Ishikawa (cell line): ENCODE measurements around the gene DPYSL4.

Experiments used
- CEBPB ChIP-seq: IDR thresholded peaks from 2 replicates; pipeline ENCODE4 v1.6.1; 2012
- CREB1 ChIP-seq: IDR thresholded peaks from 2 replicates; pipeline ENCODE4 v1.6.1; 2012; ENCODE audit warnings: low read depth
- EGR1 ChIP-seq: IDR thresholded peaks from 2 replicates; pipeline ENCODE4 v1.6.1; 2012
- EP300 ChIP-seq: IDR thresholded peaks from 2 replicates; pipeline ENCODE4 v1.6.1; 2012; ENCODE audit warnings: borderline replicate concordance
- FOXM1 ChIP-seq: IDR thresholded peaks from 2 replicates; pipeline ENCODE4 v1.6.1; 2012; ENCODE audit warnings: low read depth, borderline replicate concordance
- NFIC ChIP-seq: IDR thresholded peaks from 2 replicates; pipeline ENCODE4 v1.6.1; 2012
- RAD21 ChIP-seq: IDR thresholded peaks from 2 replicates; pipeline ENCODE4 v1.6.1; 2012; ENCODE audit warnings: low read depth
- TAF1 ChIP-seq: IDR thresholded peaks from 2 replicates; pipeline ENCODE4 v1.6.1; 2012; ENCODE audit warnings: low read depth, mild to moderate bottlenecking
- TCF12 ChIP-seq: IDR thresholded peaks from 2 replicates; pipeline ENCODE4 v1.6.1; 2012; ENCODE audit warnings: low read depth
- TEAD4 ChIP-seq: IDR thresholded peaks from 2 replicates; pipeline ENCODE4 v1.6.1; 2012
- YY1 ChIP-seq: IDR thresholded peaks from 2 replicates; pipeline ENCODE4 v1.6.1; 2012; ENCODE audit warnings: low read depth
- ZBTB7A ChIP-seq: IDR thresholded peaks from 2 replicates; pipeline ENCODE4 v1.6.1; 2012; ENCODE audit warnings: low read depth
- TF ChIP-seq, protein P1 (sequence below): IDR thresholded peaks from 2 replicates; pipeline ENCODE4 v1.6.1; 2012; ENCODE audit warnings: low read depth, mild to moderate bottlenecking
- TF ChIP-seq, protein P2 (sequence below): IDR thresholded peaks from 2 replicates; pipeline ENCODE4 v1.6.1; 2012
- TF ChIP-seq, protein P3 (sequence below): IDR thresholded peaks from 2 replicates; pipeline ENCODE4 v1.6.1; 2012

DPYSL4 gene

DNA sequence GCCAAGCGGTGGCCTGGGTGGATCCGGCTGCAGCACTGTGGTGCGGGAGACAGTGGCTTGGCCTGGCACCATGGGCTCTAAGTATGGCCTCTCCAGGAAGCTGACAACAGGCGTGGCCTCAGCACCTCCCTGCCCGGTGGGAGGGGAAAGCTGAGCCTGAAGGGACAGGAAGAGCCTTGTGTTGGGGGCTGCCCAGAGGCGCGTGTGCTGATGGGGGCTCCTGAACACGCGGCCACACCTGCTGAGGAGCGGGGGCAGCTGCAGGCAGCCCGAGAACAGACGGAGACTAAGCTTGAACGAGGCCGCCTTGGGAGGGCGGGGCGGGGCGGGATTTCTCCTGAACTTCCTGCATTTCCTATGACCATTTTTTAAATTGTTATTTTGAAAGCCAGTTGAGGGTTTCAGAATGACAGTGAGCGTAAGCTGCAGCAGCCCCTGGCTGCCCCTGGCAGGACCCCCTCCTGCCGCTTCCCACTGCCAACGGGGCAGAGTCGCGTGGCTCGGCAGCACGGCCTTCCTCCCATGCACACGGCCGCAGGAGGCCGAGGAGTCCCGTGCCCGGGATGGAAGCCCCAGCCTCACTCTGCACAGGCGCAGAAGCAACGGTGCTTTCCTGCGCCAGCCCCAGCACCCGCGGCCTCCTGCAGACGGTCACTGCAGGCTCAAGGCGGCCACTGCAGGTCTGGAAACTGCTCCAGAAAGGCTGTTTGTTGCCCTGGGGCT, 43.2 kb downstream of the DPYSL4 start:
- no peak for TF ChIP-seq NFIC
- TF ChIP-seq EP300: no peak
- no peak for TF ChIP-seq YY1
- TF ChIP-seq RAD21: no peak
- no peak for TF ChIP-seq TAF1
- TF ChIP-seq, protein P1, sequence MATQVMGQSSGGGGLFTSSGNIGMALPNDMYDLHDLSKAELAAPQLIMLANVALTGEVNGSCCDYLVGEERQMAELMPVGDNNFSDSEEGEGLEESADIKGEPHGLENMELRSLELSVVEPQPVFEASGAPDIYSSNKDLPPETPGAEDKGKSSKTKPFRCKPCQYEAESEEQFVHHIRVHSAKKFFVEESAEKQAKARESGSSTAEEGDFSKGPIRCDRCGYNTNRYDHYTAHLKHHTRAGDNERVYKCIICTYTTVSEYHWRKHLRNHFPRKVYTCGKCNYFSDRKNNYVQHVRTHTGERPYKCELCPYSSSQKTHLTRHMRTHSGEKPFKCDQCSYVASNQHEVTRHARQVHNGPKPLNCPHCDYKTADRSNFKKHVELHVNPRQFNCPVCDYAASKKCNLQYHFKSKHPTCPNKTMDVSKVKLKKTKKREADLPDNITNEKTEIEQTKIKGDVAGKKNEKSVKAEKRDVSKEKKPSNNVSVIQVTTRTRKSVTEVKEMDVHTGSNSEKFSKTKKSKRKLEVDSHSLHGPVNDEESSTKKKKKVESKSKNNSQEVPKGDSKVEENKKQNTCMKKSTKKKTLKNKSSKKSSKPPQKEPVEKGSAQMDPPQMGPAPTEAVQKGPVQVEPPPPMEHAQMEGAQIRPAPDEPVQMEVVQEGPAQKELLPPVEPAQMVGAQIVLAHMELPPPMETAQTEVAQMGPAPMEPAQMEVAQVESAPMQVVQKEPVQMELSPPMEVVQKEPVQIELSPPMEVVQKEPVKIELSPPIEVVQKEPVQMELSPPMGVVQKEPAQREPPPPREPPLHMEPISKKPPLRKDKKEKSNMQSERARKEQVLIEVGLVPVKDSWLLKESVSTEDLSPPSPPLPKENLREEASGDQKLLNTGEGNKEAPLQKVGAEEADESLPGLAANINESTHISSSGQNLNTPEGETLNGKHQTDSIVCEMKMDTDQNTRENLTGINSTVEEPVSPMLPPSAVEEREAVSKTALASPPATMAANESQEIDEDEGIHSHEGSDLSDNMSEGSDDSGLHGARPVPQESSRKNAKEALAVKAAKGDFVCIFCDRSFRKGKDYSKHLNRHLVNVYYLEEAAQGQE: no peak

DNA sequence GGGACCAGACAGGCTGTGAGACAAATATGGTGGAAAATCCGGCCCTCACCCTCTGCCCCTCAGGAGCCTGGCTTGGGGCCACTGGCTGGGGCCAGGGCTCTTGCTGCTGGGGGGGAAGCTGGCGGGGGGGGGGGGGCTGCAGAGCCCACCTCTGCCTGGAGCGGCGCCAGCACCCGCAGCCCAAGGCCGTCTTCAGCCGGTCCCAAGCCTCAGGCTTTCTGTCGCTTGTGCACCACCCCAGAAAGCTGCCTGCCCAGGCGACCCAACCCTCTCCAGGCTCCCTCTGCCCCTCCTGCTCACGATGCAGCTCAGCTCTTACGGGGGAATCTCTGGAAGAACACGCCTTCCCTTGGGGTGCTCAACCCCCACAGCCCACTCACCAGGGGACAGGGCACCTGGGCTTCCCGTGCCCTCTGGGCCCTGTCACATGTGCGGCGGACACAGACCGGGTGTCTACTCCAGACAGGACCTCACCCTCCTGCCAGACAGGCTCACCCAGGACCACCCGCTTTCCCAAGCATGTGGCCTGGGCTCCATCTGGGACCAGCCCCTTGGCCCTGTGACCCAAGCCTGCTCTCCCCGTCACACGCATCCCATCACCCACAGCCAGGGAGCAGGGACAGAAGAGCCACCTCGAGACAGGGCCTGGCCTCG, 43.9 kb downstream of the DPYSL4 start:
- TF ChIP-seq EGR1: no peak
- TF ChIP-seq, protein P1: no peak
- no peak for TF ChIP-seq YY1
- TF ChIP-seq, protein P2, sequence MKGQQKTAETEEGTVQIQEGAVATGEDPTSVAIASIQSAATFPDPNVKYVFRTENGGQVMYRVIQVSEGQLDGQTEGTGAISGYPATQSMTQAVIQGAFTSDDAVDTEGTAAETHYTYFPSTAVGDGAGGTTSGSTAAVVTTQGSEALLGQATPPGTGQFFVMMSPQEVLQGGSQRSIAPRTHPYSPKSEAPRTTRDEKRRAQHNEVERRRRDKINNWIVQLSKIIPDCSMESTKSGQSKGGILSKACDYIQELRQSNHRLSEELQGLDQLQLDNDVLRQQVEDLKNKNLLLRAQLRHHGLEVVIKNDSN: no peak
- TF ChIP-seq TAF1: no peak

DNA sequence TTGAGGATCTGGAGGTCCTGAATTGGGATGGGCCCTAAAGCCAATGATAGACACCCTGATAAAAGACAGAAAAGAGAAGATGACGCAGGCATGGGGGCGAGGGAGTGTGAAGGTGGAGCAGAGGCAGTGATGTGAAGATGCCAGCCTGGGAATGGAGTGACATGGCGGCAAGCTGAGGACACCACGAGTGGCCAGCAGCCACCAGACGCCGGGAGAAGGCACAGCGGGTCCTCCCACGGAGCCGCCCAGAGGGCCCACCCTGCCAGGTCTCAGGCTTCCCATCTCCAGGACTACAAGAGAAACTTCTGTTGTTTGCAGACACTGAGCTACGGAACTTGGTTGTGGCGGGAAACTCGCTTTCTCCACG, 44.9 kb downstream of the DPYSL4 start:
- TF ChIP-seq CREB1: no peak
- no peak for TF ChIP-seq RAD21
- TF ChIP-seq NFIC: no peak
- TF ChIP-seq, protein P3, sequence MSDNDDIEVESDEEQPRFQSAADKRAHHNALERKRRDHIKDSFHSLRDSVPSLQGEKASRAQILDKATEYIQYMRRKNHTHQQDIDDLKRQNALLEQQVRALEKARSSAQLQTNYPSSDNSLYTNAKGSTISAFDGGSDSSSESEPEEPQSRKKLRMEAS: no peak
- no peak for TF ChIP-seq TEAD4
- TF ChIP-seq, protein P1: no peak
- TF ChIP-seq, protein P2: no peak
- TF ChIP-seq YY1: no peak
- TF ChIP-seq TAF1: no peak
- TF ChIP-seq FOXM1: no peak
- TF ChIP-seq EGR1: no peak
- TF ChIP-seq CEBPB: no peak
- no peak for TF ChIP-seq ZBTB7A
- no peak for TF ChIP-seq EP300
- TF ChIP-seq TCF12: no peak

DNA sequence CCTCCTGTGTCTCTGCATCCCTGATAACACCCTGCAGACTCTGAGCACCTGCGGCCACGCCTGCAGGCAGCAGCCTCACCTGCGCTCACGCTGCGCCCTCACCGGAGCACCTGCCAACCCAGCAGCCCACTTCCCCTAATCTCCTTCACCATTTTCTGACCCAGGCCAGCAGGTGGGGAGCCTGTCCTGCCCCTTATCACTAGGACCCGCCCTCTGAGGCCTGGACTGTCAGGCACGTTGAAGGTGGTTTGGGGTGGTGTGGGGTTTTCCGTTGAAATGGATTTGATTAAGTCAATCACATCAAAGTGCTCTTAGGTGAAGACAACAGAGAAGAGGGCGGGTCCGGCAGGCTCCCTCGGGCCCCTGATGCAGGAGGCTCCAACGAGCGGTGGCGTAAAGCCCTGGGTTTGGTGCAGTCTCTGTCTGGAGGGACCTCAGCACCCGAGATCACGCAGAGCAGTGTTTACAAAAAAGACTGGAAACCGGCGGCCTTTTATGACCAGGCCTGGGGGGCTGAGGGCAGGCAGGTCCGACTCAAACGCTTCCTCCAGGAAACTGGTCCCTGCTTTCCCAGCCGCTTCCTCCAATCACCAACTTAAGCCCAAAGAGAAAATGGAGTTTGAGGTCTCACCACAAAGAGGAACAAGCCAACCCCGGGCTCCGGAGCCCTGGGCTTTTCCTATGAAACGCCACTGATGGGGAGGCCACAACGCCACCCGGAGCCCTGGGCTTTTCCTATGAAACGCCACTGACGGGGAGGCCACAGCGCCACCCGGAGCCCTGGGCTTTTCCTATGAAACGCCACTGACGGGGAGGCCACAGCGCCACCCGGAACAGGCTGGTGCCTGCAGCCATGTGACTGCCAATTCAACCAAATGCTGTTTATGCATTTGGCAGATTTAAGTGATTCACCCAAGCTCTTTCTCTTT, 45.5 kb downstream of the DPYSL4 start:
- no peak for TF ChIP-seq ZBTB7A
- TF ChIP-seq, protein P2: no peak
- TF ChIP-seq NFIC: no peak
- TF ChIP-seq FOXM1: no peak
- no peak for TF ChIP-seq YY1
- TF ChIP-seq RAD21: no peak
- TF ChIP-seq TCF12: no peak
- TF ChIP-seq, protein P1: no peak
- TF ChIP-seq EP300: no peak
- TF ChIP-seq EGR1: no peak
- TF ChIP-seq TAF1: no peak
- no peak for TF ChIP-seq TEAD4
- no peak for TF ChIP-seq CREB1
- TF ChIP-seq, protein P3: no peak
